Dermis blood vessel endothelial cell (primary cell): ENCODE results near the gene GALNT8. TPM values are rescaled to one million over a fixed set of nuclear protein-coding genes. Genes with fewer than 3 reads are reported as not detected.

ENCODE experiments used
- DNase-seq: peaks from one replicate; pipeline ENCODE4 v3.0.0; 2010
- total RNA-seq: library from RNA; depleted of rRNA; stranded (reverse); fragments of >200 nt; gene quantifications from 2 replicates; pipeline ENCODE4 v1.2.3, GENCODE V29; 2014

Gene GALNT8
- total RNA-seq, 1 donor from 2014 or later, result under 0.01 TPM

DNA sequence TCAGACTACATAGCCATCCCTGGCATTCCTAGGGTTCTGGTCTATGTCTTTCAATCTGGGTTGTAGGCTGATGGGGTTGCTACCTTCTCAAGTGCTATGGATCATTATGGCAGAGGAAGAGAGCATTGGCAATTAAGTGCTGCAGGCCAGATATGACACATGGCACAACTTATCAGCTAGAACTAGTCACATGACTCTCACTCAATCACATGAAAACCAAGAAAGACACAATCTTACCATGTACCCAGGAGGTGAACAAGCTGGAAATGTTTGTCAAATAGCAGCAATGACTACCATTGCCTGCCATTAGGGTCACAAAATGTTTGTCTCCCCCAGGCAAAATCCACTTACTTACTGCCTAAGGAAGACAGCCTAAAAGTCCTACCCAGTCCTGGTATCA is 80.4 kb downstream of the GALNT8 start:
- no peak for DNase-seq

- no peak for DNase-seq
Observed at GRCh38 chr12:4802841-4803240, 82.6 kb downstream of the GALNT8 start.

DNA sequence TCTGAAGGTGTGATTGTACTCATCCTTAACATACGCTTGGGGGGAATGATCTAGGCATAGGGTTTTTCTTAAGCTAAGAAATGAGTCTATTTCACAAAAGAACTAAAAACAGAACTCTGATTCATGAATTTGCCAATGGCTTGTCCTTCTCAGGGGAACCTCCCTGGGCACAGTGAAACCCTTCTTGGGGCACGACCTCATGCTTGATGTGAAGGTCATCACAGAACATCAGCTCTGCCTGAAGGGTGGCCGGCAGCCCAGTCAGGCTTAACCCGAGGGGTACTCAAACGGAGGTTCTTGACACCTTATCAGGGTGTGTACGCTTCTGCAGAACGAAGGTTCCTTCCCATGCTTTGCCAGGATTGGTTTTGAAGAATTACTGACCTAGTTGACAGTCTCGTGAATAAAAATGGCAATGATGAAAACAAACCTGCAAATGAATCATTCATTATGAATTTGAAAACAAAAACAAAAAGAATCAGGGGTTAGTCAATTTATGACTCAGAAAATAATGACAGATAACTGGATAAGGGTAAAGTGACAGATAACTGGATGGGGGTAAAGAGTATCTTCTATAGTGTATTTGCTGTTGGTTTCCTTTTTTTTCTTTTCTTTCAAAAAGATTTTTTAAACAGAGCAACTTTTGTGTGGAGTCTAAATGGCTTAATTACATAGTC is 86.4 kb downstream of the GALNT8 start:
- DNase-seq, result no peak

DNA sequence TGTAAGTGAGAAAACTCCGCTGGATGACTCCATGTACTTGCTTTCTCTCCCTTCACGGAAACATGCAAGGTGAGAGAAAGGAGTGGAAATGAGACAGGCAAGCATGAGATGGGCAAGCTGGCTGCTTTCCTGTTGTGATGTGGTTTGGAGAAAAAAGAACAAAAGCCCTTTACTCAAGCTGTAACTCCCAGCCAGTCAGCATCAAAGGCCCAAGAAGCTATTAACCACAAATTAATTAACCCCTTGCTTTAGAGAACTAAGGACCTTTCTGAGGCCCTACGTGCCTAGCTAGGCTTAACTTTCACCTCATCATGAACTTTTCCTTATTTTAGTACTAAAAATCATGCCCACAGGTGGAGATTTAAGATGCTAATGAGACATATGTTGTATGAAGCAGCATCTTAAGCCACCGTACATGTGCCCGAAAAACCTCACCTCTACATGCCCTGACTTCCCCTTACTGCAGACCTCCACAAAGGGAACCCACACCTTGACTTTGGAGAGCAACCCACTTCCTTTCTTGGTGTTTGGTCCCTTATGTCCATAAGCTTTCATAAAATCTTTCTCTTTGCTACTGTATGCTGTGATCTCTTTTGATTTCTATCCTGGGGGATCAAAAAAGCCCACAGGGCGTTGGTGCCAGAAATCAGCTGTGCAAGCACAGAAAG is 87.0 kb downstream of the GALNT8 start:
- no peak for DNase-seq

GRCh38 chr12:4807813-4808212 is 87.6 kb downstream of the GALNT8 start:
- DNase-seq, result no peak

GRCh38 chr12:4809013-4809448 is 88.8 kb downstream of the GALNT8 start:
- no peak for DNase-seq

- no peak for DNase-seq
Observed at GRCh38 chr12:4809449-4810218, 89.4 kb downstream of the GALNT8 start.

GRCh38 chr12:4810219-4810671 is 90.0 kb downstream of the GALNT8 start:
- no peak for DNase-seq

DNA sequence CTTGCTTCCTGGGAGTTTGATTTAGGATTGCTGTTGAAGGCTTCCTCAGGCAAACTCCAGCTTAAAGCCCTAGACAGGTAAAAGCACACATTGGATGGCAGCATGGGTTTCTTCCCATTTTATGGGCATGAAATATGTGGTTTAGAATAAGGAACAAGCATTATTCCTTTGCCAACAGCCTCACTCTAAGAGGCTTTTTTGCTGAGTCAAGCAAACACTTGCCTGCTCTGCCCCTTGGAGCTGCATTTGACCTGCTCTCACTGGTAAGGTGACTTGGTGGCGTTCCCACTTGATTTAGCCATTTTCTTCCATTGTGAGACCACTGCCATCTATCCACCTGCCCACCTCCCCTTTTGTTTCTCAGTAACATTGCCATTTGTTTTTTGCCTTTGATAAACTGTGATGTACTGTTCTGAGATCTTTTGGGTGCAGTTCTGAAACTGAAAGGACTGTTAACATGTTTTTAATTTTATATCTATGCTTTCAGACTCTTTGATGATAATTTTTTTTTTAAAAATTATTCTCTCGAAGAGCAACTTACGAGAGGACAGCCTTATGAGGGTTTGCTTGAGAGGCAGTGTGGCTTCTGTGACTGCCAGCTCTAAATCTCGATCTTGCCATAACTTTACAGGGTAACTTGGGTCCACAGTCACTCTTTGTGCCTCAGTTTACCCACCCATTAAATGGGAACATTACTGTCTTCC is 92.6 kb downstream of the GALNT8 start:
- DNase-seq, result no peak

DNA sequence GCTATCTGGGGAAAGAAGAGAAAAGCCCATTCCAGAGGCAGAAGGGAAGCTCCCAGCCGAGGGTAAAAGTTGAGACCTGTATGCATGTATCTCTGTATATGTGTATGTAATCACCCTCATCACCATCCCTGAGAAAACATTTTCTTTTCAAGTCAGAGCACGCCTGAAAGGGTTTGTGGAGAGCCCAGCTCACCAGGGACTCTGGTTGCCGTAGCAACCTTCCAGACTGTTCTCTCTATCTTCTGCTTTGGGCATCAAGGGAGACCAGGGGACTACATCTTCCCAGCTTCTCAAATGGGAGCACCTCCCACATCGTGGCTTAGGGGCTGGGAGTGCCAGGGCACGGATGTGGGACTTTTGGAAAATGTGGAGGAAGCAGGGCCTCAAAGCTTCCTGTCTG is 93.5 kb downstream of the GALNT8 start:
- no peak for DNase-seq

DNA sequence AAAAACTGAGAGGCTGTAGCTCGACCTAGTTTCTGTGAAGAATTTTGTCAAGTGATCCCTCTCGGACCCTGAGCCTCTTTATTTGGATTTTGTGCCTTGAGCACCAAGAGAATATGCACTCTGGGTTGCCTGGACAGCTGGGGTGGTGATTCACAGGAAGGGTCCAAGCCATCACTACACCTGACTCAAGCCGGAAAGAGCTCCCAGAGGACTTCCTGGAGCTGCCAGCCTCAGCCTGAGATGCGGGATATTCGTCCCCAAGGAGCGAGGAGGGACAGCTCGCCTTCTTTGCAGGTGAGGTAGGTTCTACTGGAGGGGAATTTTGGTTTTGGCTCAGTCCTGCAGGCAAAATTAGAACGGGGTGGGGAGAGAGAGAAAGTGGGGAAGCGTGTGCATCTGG is 94.3 kb downstream of the GALNT8 start:
- no peak for DNase-seq

DNA sequence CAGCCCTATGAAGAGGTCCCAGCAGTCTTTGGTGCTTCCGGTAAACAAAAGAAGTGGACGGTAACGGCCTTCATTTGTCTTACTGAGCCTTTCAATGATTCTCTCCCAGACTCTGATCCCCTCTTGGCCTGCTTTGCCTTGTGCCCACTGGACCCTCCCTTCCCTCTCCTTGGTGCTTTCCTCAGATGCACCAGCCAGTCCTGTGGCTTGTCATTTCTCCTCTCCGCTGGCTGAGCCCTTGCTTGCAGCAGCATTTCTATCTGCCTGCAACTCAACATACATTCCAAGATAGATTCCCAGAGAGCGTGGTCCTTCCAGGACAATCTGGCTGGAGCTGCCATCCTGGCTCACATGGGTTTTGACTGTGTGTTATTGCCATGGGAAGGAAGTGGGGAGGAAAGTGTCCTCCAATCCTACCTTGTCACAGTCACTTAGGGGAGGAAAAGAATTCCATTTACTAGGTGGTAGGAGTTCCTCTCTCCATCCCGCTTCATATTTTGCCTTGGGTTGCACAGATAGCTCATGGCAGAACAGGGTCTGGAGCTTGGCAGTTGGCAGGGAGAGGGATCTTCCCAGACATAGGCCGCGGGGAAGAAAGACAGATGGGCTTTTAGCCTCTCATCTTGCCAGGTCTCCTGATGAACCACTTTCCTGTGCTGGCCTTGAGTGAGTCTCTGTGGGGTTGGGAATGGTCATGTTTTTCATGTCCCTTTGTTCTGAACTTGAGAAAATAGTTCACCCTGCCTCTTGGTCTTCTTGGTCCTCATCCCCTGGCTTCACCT is 96.7 kb downstream of the GALNT8 start:
- no peak for DNase-seq

- DNase-seq, result no peak
Observed at GRCh38 chr12:4817880-4818279, 97.7 kb downstream of the GALNT8 start.

- no peak for DNase-seq
Observed at GRCh38 chr12:4819654-4820053, 99.5 kb downstream of the GALNT8 start.

DNA sequence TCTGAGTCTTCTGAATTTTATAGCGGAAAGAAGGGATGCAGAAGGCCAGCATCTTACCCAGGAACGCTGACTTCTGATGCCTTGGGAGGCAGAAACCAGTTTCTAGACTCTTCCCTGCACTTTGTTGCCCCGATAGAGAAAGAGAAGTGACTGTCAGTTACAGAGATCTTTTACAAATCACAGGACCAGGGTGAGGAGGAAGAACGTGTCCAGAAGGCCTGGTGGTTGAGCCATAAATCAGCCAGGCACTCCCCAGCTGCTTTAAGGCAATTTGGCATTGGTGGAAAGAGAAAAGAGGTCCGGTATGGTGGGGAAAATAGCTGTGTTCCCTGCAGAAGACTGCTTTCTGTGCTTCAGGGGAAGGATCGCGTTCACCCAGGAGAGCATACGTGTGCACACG is 100.8 kb downstream of the GALNT8 start:
- no peak for DNase-seq

Other genes with a start within 250 kb of the GALNT8 start
- gene RAD51AP1, start 181.5 kb upstream of the GALNT8 start, total RNA-seq, result 12.3 and 34.2 TPM in 2 replicates
- gene DYRK4, start 158.2 kb upstream of the GALNT8 start, total RNA-seq, result 18.9 and 29.0 TPM in 2 replicates
- 0.85 and 2.4 TPM in 2 replicates for gene AKAP3, start 71.3 kb upstream of the GALNT8 start, total RNA-seq
- gene NDUFA9, start 71.3 kb upstream of the GALNT8 start, total RNA-seq, result 54.5 and 75.2 TPM in 2 replicates
- gene KCNA1, start 189.5 kb downstream of the GALNT8 start, total RNA-seq, result under 0.01 TPM in 1 of 2 replicates, not detected in the other